Parathyroid adenoma (tissue), 2 donors: ENCODE measurements around the gene MKNK2.
A peak's percentile ranks its signal among the peaks of the same experiment; 100 is the strongest.

Experiments used
- H2AFZ ChIP-seq: fragments of 300-600 bp; sonication (generic); one replicate; pipeline ENCODE4 v1.7.0; 2017; ENCODE audit warnings: antibody characterized with exemption, mild to moderate bottlenecking
- H3K27ac ChIP-seq: fragments of 300-600 bp; sonication (generic); one replicate; pipeline ENCODE4 v1.7.0; 2017
- H3K27me3 ChIP-seq: fragments of 300-600 bp; sonication (generic); one replicate; pipeline ENCODE4 v1.7.0; 2017; ENCODE audit warnings: low read length; ENCODE audit not compliant: control insufficient read depth, insufficient read depth
- H3K36me3 ChIP-seq: fragments of 300-600 bp; sonication (generic); one replicate; pipeline ENCODE4 v1.7.0; 2017; ENCODE audit warnings: low read length; ENCODE audit not compliant: control insufficient read depth, insufficient read depth
- H3K4me1 ChIP-seq: fragments of 300-600 bp; sonication (generic); one replicate; pipeline ENCODE4 v1.7.0; 2017; ENCODE audit warnings: control low read depth
- H3K4me2 ChIP-seq: fragments of 300-600 bp; sonication (generic); one replicate; pipeline ENCODE4 v1.7.0; 2017; ENCODE audit warnings: low read length
- H3K4me3 ChIP-seq: fragments of 300-600 bp; sonication (generic); one replicate; pipeline ENCODE4 v1.7.0; 2017; ENCODE audit warnings: low read depth, low read length
- H3K79me2 ChIP-seq: fragments of 300-600 bp; sonication (generic); one replicate; pipeline ENCODE4 v1.7.0; 2017; ENCODE audit warnings: control low read depth
- H3K9ac ChIP-seq: fragments of 300-600 bp; sonication (generic); one replicate; pipeline ENCODE4 v1.7.0; 2017; ENCODE audit warnings: mild to moderate bottlenecking
- H3K9me3 ChIP-seq: fragments of 300-600 bp; sonication (generic); one replicate; pipeline ENCODE4 v1.7.0; 2017; ENCODE audit warnings: low read length; ENCODE audit not compliant: control insufficient read depth
- TF ChIP-seq, protein P1 (sequence below): fragments of 300-600 bp; sonication (generic); IDR thresholded peaks from one replicate; pipeline ENCODE4 v1.7.0; 2017; ENCODE audit warnings: antibody characterized with exemption, mild to moderate bottlenecking
- donor health status: primary hyperparathyroidism.

The MKNK2 gene

DNA sequence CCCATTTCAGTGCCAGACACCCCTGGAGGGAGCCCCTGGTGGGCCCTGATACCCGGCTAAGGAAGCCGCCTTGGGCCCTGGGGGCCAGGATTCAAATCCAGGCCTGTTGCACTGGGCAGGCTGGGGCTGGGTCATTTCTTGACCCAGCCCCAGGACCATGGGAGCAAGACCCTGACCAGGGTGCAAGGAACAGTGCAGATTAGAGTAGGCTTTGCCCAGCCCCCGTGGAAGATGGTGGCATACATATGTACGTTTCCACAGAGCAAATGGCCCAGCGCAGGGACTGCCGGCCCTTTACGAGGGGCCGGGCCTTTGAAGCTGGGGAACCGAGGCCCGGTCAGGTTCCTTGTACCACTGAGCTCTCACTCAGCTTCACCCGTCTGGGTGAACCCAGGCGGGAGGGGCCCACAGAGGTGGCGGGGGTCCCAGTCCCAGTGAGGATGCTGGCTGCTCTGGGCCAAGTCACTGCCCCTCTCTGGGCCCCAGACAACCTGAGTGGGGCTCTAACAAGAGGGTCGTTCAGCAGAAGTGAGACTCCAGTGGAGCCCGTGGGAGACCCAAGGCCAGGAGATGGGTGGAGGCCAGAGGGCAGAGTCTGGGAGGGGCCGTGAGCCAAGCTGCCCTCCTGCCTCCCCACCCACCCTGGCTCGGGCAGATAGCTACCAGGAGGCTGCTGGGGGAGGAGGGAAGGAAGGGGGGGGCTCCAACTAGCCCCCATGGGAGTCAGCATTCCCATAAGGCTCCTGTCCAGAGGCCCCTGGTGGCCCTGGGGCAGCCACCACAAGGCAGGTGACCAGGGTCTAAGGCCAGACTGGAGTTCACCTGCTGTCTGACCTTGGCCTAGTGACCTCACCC, 2.7 kb downstream of the MKNK2 start:
- no peak overlapping the region for H3K9ac ChIP-seq
- H3K4me1 ChIP-seq = peaks cover 26% of the 10 kb centered on the region
- no peaks in the 10 kb centered on the region for H3K36me3 ChIP-seq
- peak overlapping the region; percentile 99 for H3K4me2 ChIP-seq
- H3K27me3 ChIP-seq = no peaks in the 10 kb centered on the region
- TF ChIP-seq, protein P1, sequence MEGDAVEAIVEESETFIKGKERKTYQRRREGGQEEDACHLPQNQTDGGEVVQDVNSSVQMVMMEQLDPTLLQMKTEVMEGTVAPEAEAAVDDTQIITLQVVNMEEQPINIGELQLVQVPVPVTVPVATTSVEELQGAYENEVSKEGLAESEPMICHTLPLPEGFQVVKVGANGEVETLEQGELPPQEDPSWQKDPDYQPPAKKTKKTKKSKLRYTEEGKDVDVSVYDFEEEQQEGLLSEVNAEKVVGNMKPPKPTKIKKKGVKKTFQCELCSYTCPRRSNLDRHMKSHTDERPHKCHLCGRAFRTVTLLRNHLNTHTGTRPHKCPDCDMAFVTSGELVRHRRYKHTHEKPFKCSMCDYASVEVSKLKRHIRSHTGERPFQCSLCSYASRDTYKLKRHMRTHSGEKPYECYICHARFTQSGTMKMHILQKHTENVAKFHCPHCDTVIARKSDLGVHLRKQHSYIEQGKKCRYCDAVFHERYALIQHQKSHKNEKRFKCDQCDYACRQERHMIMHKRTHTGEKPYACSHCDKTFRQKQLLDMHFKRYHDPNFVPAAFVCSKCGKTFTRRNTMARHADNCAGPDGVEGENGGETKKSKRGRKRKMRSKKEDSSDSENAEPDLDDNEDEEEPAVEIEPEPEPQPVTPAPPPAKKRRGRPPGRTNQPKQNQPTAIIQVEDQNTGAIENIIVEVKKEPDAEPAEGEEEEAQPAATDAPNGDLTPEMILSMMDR = no peak
- H2AFZ ChIP-seq = no peak overlapping the region
- H3K79me2 ChIP-seq = peaks cover 36% of the 10 kb centered on the region
- peak overlapping the region; percentile 74 for H3K27ac ChIP-seq
- no peaks in the 10 kb centered on the region for H3K9me3 ChIP-seq
- peak overlapping the region; percentile 91 for H3K4me3 ChIP-seq

DNA sequence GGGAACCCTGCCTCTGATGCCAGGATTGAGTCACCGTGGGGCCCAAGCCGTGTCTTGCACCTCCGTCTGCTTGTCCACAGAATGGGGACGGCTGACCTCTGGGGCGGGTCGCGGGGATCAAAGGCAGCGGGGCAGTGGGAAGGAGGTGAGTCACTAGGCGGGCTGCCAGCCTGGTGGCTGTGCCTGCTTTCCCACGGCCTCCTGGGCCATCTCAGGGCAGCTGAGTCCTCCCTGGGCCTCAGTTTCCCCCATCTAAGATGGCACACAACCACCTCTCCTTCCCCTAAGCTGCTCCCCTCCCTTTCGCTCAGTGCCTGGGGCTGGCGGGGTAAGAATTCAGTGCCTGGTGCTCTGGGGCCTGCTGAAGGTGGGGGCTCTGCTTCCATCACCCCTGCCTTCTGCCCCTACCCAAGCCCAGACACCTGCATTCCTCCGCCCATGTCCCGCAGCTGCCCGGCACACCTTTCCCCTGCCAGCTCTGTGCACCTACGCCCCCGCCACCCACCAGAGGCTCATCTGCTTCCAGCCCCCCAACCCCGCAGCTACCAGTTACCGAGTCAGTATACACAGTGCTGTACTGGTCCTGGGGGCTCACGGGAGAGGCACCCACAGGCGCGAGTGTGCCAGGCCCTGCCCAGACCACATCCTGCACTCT, 3.5 kb downstream of the MKNK2 start:
- Histone ChIP-seq H3K4me1 (peaks cover 34% of the 10 kb centered on the region), H3K4me2 (peak overlapping the region; percentile 99), H2AFZ (no peak overlapping the region), H3K79me2 (peaks cover 36% of the 10 kb centered on the region), H3K27ac (no peak overlapping the region), H3K27me3 (no peaks in the 10 kb centered on the region), H3K9me3 (no peaks in the 10 kb centered on the region), H3K9ac (no peak overlapping the region), H3K36me3 (no peaks in the 10 kb centered on the region), H3K4me3 (no peak overlapping the region)
- TF ChIP-seq, protein P1 = no peak

DNA sequence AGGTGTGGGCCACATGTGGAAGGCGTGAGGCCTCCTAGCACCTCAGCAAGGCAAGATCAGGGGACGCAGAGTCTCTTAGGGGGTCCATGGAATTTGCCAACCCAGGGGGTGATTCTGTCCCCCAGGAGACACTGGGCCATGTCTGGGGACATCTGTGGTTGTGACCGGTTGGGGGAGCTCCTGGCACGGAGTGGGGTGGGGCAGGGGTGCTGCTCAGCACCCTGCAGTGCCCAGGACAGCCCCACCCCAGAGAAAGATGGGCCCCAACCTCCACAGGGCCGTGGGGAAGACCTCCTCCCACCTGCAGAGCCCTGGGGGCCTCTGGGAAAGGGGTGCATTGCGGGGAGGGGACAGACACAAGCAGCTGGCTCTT, 4.0 kb downstream of the MKNK2 start:
- Histone ChIP-seq H3K79me2 (peaks cover 36% of the 10 kb centered on the region), H2AFZ (no peak overlapping the region), H3K4me2 (no peak overlapping the region), H3K27ac (no peak overlapping the region), H3K36me3 (no peaks in the 10 kb centered on the region), H3K9me3 (no peaks in the 10 kb centered on the region), H3K27me3 (no peaks in the 10 kb centered on the region), H3K4me3 (no peak overlapping the region), H3K4me1 (peaks cover 38% of the 10 kb centered on the region), H3K9ac (no peak overlapping the region)
- TF ChIP-seq, protein P1 = no peak

DNA sequence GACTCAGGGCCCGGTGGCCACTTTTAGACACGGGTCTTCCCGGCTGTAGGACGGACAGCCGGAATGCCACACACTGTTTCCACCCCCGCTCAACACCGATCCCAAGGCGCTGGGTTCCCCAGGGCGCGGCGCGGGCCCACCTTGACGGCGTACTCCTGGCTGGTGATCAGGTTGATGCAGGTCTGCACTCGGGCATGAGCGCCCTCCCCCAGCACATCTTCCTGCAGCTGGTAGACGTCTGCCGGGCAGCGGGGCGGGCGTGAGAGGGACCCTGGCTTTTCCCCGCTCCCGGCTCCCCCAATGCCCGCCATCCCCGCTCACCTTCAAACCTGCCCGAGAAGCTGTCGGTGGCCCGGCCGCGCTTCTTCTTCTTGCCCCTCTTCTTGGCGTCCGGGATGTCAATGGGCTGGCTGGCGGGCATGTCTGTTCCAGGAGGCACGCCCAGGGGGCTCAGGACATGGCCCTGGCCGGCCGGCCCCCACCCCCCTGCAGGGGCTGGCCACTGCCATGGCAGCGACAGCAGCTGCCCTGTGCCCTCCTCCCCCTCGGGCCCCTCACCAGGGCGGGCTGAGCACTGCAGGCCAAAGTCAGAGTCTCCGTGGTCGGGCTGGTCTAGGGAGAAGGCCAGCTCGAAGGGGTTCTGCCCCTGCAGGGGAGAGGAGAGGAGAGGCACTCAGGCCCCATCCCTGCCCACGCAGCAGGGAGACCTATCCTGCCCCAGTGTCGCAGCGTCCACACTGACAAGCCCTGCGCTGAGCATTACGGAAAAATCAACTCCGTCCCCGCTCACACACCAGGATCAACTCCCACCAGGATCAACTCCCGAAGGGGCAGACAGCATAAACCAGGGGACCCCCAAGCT, 4.8 kb downstream of the MKNK2 start:
- TF ChIP-seq, protein P1 = no peak
- Histone ChIP-seq H3K4me3 (no peak overlapping the region), H3K9ac (no peak overlapping the region), H3K4me1 (peaks cover 37% of the 10 kb centered on the region), H3K36me3 (no peaks in the 10 kb centered on the region), H3K9me3 (no peaks in the 10 kb centered on the region), H3K27ac (no peak overlapping the region), H3K79me2 (peaks cover 40% of the 10 kb centered on the region), H2AFZ (no peak overlapping the region), H3K27me3 (no peaks in the 10 kb centered on the region), H3K4me2 (no peak overlapping the region)
